Neural cell (in vitro differentiated cells): ENCODE results near the gene FCN3. TPM values are rescaled to one million over a fixed set of nuclear protein-coding genes. Genes with fewer than 3 reads are reported as not detected.

Experiments used
- H2AFZ ChIP-seq: fragments of 200-600, 300-800 bp; sonication (generic), shearing (Covaris generic); 2 replicates; pipeline ENCODE4 v1.6.0; 2014; ENCODE audit warnings: low read depth, mild to moderate bottlenecking, antibody characterized with exemption, low read length, moderate library complexity
- H3F3A ChIP-seq: fragments of 200-600 bp; shearing (Covaris generic); 2 replicates; pipeline ENCODE4 v1.6.1; 2016; ENCODE audit warnings: mild to moderate bottlenecking, moderate library complexity, mixed read lengths, antibody characterized with exemption, low read length; ENCODE audit not compliant: insufficient read depth, poor library complexity, severe bottlenecking
- H3K27ac ChIP-seq: fragments of 200-600, 300-800 bp; sonication (generic), shearing (Covaris generic); 2 replicates; pipeline ENCODE4 v1.5.1; 2014; ENCODE audit warnings: mild to moderate bottlenecking, low read length, moderate library complexity
- H3K27me3 ChIP-seq: fragments of 300-800, 200-600 bp; sonication (generic), shearing (Covaris generic); 2 replicates; pipeline ENCODE4 v1.6.0; 2014; ENCODE audit warnings: mild to moderate bottlenecking, low read depth, low read length, moderate library complexity; ENCODE audit not compliant: insufficient read depth
- H3K36me3 ChIP-seq: fragments of 300-800, 200-600 bp; sonication (generic), shearing (Covaris generic); 2 replicates; pipeline ENCODE4 v1.5.1; 2014; ENCODE audit warnings: mild to moderate bottlenecking, antibody characterized with exemption, low read length, moderate library complexity; ENCODE audit not compliant: insufficient read depth
- H3K4me2 ChIP-seq: fragments of 300-800, 200-600 bp; sonication (generic), shearing (Covaris generic); 2 replicates; pipeline ENCODE4 v1.6.0; 2014; ENCODE audit warnings: mild to moderate bottlenecking, low read length
- H3K4me3 ChIP-seq: fragments of 300-800, 200-600 bp; sonication (generic), shearing (Covaris generic); 2 replicates; pipeline ENCODE4 v1.5.1; 2014; ENCODE audit warnings: mild to moderate bottlenecking, low read length, moderate library complexity
- H3K79me2 ChIP-seq: fragments of 200-600 bp; shearing (Covaris generic); replicated peaks from 2 replicates; pipeline ENCODE4 v1.6.0; 2014; ENCODE audit warnings: mild to moderate bottlenecking, low read length, moderate library complexity; ENCODE audit not compliant: insufficient read depth
- H3K9ac ChIP-seq: fragments of 300-800, 200-600 bp; sonication (generic), shearing (Covaris generic); 2 replicates; pipeline ENCODE4 v1.6.1; 2016; ENCODE audit warnings: mild to moderate bottlenecking, low read length, mixed read lengths
- H3K9me2 ChIP-seq: fragments of 200-600 bp; shearing (Covaris generic); 2 replicates; pipeline ENCODE4 v1.6.1; 2016; ENCODE audit warnings: mild to moderate bottlenecking, low read length, mixed read lengths; ENCODE audit not compliant: insufficient read depth
- H3K9me3 ChIP-seq: fragments of 200-600, 300-800 bp; sonication (generic), shearing (Covaris generic); 2 replicates; pipeline ENCODE4 v1.6.1; 2016; ENCODE audit warnings: mild to moderate bottlenecking, mixed run types, low read length, moderate library complexity, mixed read lengths
- H4K20me1 ChIP-seq: fragments of 200-600 bp; shearing (Covaris generic); 2 replicates; pipeline ENCODE4 v1.6.1; 2016; ENCODE audit warnings: mild to moderate bottlenecking, mixed run types; ENCODE audit not compliant: insufficient read depth
- EP300 ChIP-seq: fragments of 450-650 bp; conservative IDR thresholded peaks from 2 replicates; pipeline ENCODE4 v1.6.1; 2014; ENCODE audit warnings: antibody characterized with exemption, mild to moderate bottlenecking, moderate library complexity; ENCODE audit not compliant: poor library complexity, severe bottlenecking
- EZH2 ChIP-seq: fragments of 200-600, 300-800 bp; shearing (Covaris generic), sonication (generic); IDR thresholded peaks from 2 replicates; pipeline ENCODE4 v1.6.1; 2014; ENCODE audit warnings: antibody characterized with exemption, low read length, borderline replicate concordance, mild to moderate bottlenecking; ENCODE audit not compliant: insufficient read depth, poor library complexity, severe bottlenecking
- MXI1 ChIP-seq: fragments of 450-650 bp; conservative IDR thresholded peaks from 2 replicates; pipeline ENCODE4 v1.6.1; 2014; ENCODE audit warnings: antibody characterized with exemption, mild to moderate bottlenecking; ENCODE audit not compliant: poor library complexity, severe bottlenecking
- POLR2AphosphoS5 ChIP-seq: IDR thresholded peaks from 2 replicates; pipeline ENCODE4 v1.6.1; 2012
- RAD21 ChIP-seq: fragments of 450-650 bp; conservative IDR thresholded peaks from 2 replicates; pipeline ENCODE4 v1.6.1; 2014; ENCODE audit warnings: antibody characterized with exemption, mild to moderate bottlenecking, moderate library complexity
- SMC3 ChIP-seq: fragments of 450-650 bp; conservative IDR thresholded peaks from 2 replicates; pipeline ENCODE4 v1.6.1; 2014; ENCODE audit warnings: antibody characterized with exemption, mild to moderate bottlenecking, moderate library complexity; ENCODE audit not compliant: poor library complexity
- TAF1 ChIP-seq: IDR thresholded peaks from 2 replicates; pipeline ENCODE4 v1.6.1; 2012; ENCODE audit warnings: low read depth
- polyA plus RNA-seq: library from polyadenylated mRNA; depleted of rRNA; stranded (reverse); fragments of >200 nt; gene quantifications from 2 replicates; pipeline ENCODE4 v1.2.3, GENCODE V29; 2014
- TF ChIP-seq, protein P1 (sequence below): fragments of 450-650 bp; IDR thresholded peaks from 2 replicates; pipeline ENCODE4 v1.5.1; 2014; ENCODE audit warnings: antibody characterized with exemption, mild to moderate bottlenecking, moderate library complexity; ENCODE audit not compliant: poor library complexity, severe bottlenecking
- TF ChIP-seq, protein P2 (sequence below): IDR thresholded peaks from 2 replicates; pipeline ENCODE4 v1.6.1; 2012; ENCODE audit warnings: borderline replicate concordance

The FCN3 gene
- polyA plus RNA-seq, 1 donor from 2014 or later, result not detected

DNA sequence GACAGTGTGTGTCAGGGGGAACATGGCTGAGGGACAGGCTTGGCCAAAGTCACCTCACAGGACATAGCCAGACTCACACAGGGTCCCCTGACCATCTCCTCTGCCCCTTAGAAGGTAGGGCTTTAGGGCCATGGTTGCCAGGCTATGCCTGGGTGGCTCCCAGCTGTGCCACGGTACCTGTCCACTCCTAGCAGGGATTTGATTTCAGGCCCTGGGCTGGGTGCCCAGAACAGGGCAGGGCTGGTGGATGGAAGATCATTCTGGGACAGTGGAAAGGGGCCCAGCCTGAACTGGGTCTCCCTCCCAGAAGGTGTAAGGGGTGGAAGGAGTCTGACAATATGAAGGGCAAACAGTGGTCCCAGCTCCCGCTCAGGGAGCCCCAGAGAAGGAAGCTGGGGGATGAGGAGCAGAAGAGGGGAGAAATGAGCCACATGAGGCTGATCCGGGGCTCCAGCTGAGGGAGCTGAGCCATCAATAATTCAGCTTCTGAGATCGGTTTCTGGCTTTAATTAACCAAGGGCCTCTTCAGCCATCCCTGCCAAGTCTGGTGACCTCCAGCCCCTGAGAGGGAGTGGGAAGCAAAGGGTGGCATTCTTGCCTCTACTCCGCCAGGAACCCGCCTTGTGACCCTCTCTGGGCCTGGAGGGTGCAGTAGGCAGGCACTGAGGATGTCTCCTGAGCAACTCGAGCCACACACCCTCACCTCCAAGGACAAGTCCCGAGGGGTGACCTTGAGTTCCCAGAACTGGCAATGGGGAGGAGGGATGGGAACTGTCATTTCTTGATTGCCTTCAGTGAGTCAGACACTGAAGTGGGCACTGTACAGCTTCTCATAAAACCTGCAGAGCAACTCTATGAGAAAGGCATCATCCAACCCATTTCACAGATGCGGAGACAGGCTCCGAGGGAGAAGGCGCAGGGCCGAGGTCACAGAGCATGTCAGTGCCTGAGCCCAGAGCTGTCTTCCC is 6.4 kb upstream of the FCN3 start:
- no peak overlapping the region for H3K27ac ChIP-seq
- H3K27me3 ChIP-seq, result peaks cover 10% of the 10 kb centered on the region
- TF ChIP-seq MXI1 (no peak), EP300 (no peak), EZH2 (no peak), RAD21 (no peak), TAF1 (no peak), POLR2AphosphoS5 (no peak)
- TF ChIP-seq, protein P1, sequence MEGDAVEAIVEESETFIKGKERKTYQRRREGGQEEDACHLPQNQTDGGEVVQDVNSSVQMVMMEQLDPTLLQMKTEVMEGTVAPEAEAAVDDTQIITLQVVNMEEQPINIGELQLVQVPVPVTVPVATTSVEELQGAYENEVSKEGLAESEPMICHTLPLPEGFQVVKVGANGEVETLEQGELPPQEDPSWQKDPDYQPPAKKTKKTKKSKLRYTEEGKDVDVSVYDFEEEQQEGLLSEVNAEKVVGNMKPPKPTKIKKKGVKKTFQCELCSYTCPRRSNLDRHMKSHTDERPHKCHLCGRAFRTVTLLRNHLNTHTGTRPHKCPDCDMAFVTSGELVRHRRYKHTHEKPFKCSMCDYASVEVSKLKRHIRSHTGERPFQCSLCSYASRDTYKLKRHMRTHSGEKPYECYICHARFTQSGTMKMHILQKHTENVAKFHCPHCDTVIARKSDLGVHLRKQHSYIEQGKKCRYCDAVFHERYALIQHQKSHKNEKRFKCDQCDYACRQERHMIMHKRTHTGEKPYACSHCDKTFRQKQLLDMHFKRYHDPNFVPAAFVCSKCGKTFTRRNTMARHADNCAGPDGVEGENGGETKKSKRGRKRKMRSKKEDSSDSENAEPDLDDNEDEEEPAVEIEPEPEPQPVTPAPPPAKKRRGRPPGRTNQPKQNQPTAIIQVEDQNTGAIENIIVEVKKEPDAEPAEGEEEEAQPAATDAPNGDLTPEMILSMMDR, result no peak
- TF ChIP-seq, protein P2, sequence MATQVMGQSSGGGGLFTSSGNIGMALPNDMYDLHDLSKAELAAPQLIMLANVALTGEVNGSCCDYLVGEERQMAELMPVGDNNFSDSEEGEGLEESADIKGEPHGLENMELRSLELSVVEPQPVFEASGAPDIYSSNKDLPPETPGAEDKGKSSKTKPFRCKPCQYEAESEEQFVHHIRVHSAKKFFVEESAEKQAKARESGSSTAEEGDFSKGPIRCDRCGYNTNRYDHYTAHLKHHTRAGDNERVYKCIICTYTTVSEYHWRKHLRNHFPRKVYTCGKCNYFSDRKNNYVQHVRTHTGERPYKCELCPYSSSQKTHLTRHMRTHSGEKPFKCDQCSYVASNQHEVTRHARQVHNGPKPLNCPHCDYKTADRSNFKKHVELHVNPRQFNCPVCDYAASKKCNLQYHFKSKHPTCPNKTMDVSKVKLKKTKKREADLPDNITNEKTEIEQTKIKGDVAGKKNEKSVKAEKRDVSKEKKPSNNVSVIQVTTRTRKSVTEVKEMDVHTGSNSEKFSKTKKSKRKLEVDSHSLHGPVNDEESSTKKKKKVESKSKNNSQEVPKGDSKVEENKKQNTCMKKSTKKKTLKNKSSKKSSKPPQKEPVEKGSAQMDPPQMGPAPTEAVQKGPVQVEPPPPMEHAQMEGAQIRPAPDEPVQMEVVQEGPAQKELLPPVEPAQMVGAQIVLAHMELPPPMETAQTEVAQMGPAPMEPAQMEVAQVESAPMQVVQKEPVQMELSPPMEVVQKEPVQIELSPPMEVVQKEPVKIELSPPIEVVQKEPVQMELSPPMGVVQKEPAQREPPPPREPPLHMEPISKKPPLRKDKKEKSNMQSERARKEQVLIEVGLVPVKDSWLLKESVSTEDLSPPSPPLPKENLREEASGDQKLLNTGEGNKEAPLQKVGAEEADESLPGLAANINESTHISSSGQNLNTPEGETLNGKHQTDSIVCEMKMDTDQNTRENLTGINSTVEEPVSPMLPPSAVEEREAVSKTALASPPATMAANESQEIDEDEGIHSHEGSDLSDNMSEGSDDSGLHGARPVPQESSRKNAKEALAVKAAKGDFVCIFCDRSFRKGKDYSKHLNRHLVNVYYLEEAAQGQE, result no peak
- H3K79me2 ChIP-seq, result no peaks in the 10 kb centered on the region
- H3K36me3 ChIP-seq, result no peaks in the 10 kb centered on the region
- H3K9me3 ChIP-seq, result no peaks in the 10 kb centered on the region
- H3K4me2 ChIP-seq, result no peak overlapping the region
- H2AFZ ChIP-seq, result no peak overlapping the region
- H3K9ac ChIP-seq, result no peak overlapping the region
- H3K9me2 ChIP-seq, result no peaks in the 10 kb centered on the region
- H4K20me1 ChIP-seq, result no peaks in the 10 kb centered on the region
- no peaks in the 10 kb centered on the region for H3F3A ChIP-seq
- no peak overlapping the region for H3K4me3 ChIP-seq

DNA sequence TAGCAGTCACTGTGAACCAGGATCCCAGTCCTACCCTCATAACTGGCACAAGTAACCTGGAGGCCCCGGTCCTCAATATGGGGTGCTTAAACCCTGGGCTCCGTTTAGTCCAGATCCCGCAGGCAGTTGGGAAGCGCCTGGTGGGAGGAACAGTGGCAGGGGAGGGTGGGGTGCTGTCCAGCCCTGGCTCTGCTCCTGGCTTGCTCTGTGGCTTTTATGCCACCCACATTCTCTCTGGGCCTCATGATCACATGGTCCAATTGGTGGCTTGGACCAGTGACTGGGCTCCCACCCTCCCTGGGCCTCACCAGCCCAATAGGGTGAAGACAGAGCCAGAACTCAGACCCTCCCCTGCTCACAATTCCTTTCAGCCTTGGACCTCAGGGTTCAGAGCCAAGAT is 5.6 kb upstream of the FCN3 start:
- no peak overlapping the region for H3K4me2 ChIP-seq
- H4K20me1 ChIP-seq, result no peaks in the 10 kb centered on the region
- no peaks in the 10 kb centered on the region for H3K36me3 ChIP-seq
- H3K27me3 ChIP-seq, result peaks cover 10% of the 10 kb centered on the region
- H3K9me3 ChIP-seq, result no peaks in the 10 kb centered on the region
- H3K9ac ChIP-seq, result no peak overlapping the region
- no peak for TF ChIP-seq TAF1
- no peak for TF ChIP-seq RAD21
- TF ChIP-seq EZH2, result no peak
- TF ChIP-seq POLR2AphosphoS5, result no peak
- no peak for TF ChIP-seq SMC3
- TF ChIP-seq, protein P1, result no peak
- TF ChIP-seq, protein P2, result no peak
- no peak for TF ChIP-seq MXI1
- H3K4me3 ChIP-seq, result no peak overlapping the region
- H3F3A ChIP-seq, result no peaks in the 10 kb centered on the region
- H3K27ac ChIP-seq, result no peak overlapping the region
- no peak overlapping the region for H2AFZ ChIP-seq
- H3K9me2 ChIP-seq, result no peaks in the 10 kb centered on the region
- no peaks in the 10 kb centered on the region for H3K79me2 ChIP-seq
